NCI-H2196 (cell line): Measurements from ENCODE around the gene RGSL1.

Experiments
- DNase-seq: peaks from one replicate; lab custom pipeline; 2025; ENCODE audit not compliant: unreplicated experiment; lab: John Stamatoyannopoulos, UW

RGSL1 gene

GRCh38 chr1:182587666-182588499 lies 137.9 kb downstream of the RGSL1 start:
- no peak for DNase-seq

- DNase-seq, result peak; percentile 25
Observed at GRCh38 chr1:182588500-182589396, 138.8 kb downstream of the RGSL1 start, which contains the start of gene RNASEL. Gene RNASEL (minus strand): TSS chr1:182589256. CDS start chr1:182586806, 2,450 bp downstream.

- no peak for DNase-seq
Observed at GRCh38 chr1:182589520-182589919, 139.6 kb downstream of the RGSL1 start.

- DNase-seq, result no peak
Observed at GRCh38 chr1:182589931-182590330, 140.0 kb downstream of the RGSL1 start.

- peak; percentile 54 for DNase-seq
Observed at GRCh38 chr1:182595641-182596240, 145.8 kb downstream of the RGSL1 start.

- no peak for DNase-seq
Observed at GRCh38 chr1:182596934-182597333, 147.0 kb downstream of the RGSL1 start.

GRCh38 chr1:182598296-182598695 lies 148.3 kb downstream of the RGSL1 start:
- DNase-seq, result no peak

- DNase-seq, result no peak
Observed at GRCh38 chr1:182599339-182599738, 149.4 kb downstream of the RGSL1 start.

GRCh38 chr1:182600036-182600713 lies 150.2 kb downstream of the RGSL1 start:
- DNase-seq, result no peak

GRCh38 chr1:182600745-182601415 lies 150.9 kb downstream of the RGSL1 start:
- DNase-seq, result no peak

- DNase-seq, result peak; percentile 88
Observed at GRCh38 chr1:182601416-182601786, 151.5 kb downstream of the RGSL1 start.

GRCh38 chr1:182601913-182602312 lies 152.0 kb downstream of the RGSL1 start:
- DNase-seq, result no peak

- DNase-seq, result no peak
Observed at GRCh38 chr1:182602935-182603645, 153.1 kb downstream of the RGSL1 start.

- no peak for DNase-seq
Observed at GRCh38 chr1:182603646-182604174, 153.8 kb downstream of the RGSL1 start.

- DNase-seq, result peak; percentile 93
Observed at GRCh38 chr1:182604175-182605164, 154.5 kb downstream of the RGSL1 start, which contains the start of gene RGS16. Gene RGS16 (minus strand): TSS chr1:182604389. CDS start chr1:182604259, 130 bp downstream.

GRCh38 chr1:182607566-182607965 lies 157.6 kb downstream of the RGSL1 start:
- DNase-seq, result no peak

- no peak for DNase-seq
Observed at GRCh38 chr1:182608236-182608635, 158.3 kb downstream of the RGSL1 start.
